ENCODE results near the gene PHAF1.
A peak's percentile ranks its signal among the peaks of the same experiment; 100 is the strongest.

The PHAF1 gene

DNA sequence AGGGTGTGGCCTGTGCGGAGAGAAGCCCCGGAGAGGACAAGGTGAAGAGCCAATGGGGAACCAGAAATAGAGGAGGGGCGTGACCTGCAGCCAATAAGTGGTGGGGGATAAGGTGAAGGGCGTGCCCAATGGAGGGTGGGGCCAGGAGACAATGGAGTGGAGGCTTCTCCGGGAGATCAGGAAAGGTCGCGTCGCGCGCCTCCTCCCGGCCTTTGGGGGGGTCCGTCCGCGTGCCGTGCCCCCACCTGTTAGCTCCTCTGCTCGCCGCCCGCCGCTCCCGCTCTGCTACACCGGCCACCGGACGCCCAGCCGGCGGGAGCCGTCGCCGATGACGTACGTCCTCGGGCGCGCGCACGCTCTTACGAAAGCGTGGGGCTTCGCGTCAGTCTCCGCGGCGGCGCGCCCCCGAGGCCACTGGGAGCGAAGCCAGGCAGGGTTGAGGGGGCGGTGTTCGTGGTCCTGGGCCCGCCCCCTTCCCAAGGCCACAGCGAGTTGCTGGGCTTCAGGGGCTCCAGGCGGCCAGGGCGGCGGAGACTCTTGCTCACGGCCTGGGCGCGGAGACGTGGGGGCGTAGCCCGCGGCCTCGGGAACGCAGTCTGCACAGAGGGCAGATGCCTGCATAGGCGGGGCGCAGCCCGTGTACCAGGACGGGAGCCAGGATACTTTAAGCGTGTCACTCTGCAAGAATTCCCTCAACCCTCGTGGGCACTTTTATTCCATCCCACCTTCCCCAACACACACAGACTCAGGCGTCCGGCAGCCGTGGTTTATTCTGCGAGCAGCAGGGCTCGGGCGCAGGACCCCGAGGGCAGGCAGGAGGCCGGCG lies 74.1 kb downstream of the PHAF1 start, which contains the start of gene MATCAP1:
Gene MATCAP1 (minus strand): TSS at position 337 of the 826 bp plus-strand sequence. CDS start 3,353 bp downstream, outside the sequence.
- DNase-seq: peak; percentile 87 to 94

DNA sequence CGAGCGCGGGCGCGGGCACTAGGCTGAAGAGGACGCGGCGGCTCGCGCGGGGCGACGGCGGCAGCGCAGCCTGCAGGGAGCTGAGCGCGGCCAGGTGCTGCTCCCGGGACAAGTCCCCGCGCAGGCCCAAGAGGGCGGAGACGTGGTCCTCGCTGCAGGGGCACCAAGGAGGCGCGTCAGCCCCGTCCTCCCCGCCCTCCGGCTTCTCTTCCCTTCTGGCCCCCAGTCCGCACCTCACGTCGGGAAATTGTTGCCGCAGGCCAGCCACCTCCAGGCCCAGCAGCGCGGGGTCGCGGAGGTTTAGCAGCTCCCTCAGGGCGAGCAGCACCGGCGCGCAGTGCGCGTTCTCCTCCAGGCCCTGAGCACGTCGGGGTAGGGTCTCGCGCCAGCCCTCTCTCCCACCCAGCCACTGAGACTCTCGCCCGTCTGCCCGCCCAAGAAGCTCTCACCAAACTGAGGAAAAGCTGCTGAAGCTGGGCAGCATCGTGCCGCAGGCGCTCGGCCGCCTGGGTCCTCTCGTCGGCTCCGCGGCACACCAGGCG lies 74.8 kb downstream of the PHAF1 start:
- no peak for DNase-seq

DNA sequence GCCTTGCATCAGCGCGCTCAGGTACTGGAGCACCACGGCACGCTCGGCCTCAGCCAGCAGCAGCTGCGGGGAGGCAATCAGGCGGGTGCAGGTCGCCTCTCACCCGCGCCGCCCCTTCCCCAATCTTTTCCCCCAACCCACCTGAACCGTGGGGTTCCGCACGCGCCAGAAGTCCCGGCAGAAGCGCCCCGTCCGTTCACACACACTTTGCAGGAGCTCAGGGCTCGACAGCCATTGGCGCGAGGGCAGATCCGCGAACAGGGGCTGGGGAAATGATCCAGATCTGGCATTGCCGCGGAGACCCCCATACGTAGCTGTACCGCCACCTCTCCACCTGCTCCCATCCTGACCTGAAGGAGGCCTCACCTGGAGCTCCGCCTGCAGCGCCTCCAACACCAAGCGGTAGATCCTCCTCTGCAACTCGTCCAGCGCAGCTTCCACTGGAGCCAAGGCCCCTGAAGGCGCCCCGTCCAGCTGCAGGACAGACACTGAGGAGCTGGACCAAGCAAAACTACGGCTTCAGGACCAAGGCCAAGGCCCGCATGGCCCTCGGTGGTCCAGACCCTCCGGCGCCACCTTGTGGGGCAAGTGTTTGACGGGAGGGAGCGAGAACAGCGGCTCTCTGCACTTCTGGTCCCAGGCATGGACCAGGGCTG lies 75.4 kb downstream of the PHAF1 start:
- peak; percentile 15 to 20 for DNase-seq

DNA sequence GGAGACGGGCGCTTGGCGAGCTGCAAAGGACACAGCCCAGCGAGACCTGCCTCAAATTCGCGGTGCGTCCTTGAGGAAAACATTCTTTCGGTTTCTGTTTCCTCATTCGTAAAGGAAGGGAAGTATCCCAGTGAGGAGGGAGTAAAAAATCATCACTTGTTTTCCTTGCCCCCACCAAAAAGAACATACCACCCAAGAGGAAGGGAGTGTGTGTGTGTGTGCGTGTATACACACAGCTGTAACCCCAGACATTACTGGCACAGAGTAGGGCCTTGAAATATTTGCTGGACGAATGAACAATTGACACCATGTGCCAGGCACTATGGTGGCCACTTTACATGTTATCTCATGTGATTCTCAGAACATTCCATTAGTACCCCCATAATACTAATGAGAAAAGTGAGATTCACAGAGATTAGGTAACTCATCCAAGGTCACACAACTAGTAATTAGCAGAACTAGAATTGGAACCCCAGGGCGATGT lies 76.0 kb downstream of the PHAF1 start:
- no peak for DNase-seq

DNA sequence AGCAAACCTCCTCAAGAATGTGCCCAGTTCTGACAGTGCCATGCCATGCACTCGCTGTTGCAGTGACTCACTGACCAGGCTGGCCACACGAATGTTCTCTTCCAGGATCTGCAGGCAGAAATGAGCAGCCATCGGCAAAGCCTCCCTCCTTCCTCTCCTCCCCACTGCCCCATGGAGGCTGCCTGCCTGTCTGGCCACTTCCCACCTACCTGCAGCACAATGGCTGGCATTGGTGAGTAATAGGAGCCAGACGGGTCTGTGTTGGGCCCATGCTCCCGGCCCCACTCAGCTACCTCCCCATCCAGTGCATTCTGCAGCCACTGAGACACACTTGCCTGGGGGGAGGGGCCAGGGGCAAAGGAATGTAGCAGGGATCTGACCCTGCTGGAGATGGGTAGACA lies 76.8 kb downstream of the PHAF1 start:
- no peak for DNase-seq

DNA sequence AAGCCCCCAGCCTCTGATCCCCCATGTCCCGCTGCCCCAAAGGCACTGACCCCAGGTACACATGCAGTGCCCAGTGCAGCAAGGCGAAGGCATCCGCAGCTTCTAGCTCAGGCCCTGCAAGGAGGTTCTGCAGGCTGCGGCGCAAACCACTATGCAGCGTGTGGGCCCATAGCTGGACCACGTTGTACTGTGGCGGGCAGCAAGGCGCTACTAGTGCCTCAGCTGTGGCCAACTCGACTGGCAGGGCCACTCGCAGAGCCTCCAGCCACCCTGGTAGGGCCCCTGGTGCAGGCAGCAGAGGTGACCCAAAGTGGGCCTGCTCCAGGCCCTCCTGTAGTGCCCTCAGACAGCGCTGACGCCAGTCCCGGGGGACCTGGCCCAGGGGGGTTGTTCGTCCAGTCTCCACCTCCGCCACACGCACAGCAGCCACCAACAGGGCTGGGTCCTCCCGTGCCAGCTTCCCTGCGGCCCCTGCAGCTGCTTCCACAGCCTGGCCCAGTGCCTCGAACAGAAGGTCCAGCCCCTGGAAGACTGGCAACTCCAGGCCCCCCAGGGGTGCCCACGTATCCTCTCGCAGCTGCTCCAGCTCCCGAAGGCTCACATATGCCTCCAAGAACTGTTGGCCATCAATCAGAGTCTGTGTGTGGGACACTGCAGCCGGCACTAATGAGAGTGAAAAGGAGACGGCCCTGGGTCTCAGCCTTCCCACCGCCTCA lies 77.6 kb downstream of the PHAF1 start:
- no peak for DNase-seq

DNA sequence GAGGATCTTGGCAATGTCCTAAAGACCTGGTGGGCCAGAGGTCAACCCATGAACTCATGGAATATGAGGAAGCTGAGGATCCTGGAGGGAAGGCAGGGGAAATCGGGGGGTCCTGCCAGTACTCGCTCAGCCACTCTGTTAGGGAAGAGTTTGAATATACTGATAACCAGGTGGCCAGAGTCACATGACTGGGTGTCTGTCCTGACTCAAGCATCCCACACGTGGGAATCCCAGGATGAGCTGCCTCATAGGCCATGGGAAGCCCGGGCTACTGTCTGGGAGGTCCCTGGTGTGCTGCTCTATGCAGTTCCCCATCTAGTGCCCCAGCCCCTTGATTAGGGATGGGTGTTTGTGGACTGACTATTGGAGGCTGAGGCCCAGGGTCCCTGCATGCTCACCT lies 78.6 kb downstream of the PHAF1 start:
- DNase-seq: no peak

DNA sequence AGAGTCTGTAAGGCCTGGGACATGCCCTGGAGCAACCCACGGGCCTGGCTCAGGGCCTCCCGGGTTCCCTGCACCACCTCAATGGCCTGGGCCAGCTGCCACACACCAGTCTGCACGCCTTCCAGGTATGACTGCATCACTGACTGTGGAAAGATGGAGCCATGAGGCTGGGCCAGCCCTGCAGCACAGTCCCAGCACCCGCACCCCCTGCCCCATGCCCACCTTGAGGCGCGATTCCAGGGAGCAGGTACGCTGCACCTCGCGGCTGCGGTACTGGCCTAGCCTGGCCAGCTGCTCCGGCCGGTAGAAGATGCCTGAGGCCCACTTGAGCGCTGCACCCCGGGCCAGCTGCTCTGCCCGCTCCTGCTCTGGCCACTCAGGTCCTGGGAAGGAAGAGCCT lies 79.1 kb downstream of the PHAF1 start:
- no peak for DNase-seq

DNA sequence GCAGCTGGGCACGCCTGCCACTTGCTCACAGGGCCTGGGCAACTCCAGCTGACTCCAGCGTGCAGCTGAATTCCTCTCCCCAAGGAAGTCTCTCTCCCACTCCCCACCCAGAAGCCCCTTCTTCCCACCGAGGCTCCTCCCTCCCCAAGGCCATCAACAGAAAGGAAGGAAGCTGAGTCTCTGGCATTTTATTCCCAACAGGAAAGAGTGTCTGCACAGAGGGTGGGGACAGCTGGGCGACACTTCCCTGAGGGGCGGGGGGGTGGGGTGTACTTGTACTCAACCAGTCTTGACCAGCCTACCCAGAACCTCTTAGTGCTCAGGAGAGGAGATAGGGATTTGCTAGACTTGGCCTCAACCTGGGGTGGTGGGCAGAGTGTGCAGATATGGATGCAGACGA lies 80.3 kb downstream of the PHAF1 start, which contains the start of gene EXOC3L1:
Gene EXOC3L1 (minus strand): TSS at position 96 of the 400 bp plus-strand sequence. CDS start 460 bp downstream, outside the sequence.
- no peak for DNase-seq

DNA sequence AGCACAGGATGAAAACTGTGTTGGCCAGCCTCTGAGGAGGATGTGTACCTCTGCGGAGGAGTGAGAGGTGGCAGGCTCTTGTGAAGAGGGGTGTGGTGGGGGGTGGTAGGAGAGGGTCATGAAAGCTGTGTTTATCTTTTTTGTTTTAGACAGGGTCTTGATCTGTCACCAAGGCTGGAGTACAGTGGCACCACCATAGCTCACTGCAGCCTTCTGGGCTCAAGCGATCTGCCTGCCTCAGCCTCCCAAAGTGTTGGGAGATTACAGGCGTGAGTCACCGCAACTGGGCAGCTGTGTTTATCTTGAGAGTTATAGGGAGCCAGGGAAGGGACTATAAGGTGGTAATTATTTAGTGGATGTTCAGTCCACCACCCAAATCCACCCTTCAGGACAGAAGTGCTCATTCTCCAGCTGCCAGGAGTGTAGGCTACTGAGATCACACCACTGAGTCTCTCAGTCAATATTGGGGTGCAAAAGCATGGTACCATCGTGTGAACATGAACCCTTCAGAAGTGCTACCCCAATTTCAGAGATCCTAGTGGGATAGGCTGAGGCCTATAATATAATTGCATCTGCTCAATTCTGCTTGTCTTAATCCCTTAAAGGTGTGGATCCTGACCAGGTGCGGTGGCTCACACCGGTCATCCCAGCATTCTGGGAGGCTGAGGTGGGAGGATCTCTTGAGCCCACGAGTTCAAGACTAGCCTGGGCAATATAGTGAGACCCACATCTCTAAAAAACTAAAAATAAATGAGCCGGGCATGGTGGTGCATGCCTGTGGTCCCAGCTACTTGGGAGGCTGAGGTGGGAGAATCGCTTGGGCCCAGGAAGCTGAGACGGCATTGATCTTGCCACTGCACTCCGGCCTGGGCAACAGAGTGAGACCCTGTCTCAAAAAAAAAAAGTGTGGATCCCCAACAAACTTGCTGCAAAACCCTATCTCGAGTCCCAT lies 81.0 kb downstream of the PHAF1 start:
- no peak for DNase-seq

DNA sequence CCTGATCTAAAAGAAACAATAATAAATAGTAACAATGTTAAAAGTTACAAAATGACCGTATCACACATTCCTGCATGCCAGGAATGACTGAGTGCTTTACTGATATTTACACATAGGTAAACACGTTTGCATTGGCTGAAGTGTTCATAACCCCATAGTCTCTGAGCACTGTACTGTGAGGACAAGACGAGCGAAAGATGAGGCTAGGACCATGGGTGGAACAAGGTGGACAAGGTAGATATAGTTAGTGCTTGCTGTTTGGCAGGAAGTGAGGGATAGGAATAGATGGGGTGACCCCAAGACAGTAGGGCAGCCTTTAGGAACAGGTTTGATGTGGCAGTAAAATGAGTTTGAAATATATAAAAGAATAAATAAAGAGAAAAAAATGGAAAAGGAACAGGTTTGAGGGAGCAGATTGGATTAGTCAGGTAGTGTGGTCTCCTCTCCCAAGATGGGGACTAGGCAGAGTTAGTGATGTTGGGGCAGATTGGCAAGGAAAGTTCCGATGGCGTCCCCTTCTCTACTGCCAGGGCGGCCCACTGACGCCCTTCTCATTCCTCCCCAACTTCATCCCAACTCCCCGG lies 81.8 kb downstream of the PHAF1 start:
- no peak for DNase-seq

DNA sequence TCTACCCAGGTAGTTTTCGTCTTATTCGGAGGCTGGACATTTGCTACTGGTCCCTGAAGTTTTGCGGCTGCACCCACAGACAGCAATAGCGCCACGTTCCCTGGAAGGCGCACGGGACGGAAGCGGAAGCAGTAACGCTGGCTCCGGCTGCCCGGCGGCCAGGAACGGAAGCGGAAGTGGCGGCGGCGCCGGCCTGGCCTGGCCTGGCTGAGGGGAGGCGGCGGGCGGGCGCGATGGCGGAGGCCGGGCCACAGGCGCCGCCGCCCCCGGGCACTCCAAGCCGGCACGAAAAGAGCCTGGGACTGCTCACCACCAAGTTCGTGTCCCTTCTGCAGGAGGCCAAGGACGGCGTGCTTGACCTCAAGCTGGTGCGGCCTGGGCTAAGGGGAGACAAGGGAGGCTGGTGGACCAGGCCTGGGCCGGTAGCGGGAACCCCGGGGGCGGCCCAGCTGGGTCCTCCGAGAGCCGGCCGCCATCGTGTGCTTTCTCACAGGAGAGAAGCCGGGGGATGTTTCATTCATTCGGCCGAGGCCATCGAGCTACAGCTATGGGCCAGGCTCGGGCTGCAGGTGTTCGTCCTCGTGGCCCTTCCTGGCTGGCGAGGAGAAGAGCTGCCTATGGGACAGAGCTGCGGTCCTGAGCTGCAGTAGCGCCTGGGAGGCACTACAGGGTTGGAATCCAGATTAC lies 82.4 kb downstream of the PHAF1 start, which contains the start of gene E2F4:
Gene E2F4 (plus strand): TSS at position 161 of the 687 bp plus-strand sequence. CDS start 73 bp downstream, at position 234.
- DNase-seq: peak; percentile 63 to 71

DNA sequence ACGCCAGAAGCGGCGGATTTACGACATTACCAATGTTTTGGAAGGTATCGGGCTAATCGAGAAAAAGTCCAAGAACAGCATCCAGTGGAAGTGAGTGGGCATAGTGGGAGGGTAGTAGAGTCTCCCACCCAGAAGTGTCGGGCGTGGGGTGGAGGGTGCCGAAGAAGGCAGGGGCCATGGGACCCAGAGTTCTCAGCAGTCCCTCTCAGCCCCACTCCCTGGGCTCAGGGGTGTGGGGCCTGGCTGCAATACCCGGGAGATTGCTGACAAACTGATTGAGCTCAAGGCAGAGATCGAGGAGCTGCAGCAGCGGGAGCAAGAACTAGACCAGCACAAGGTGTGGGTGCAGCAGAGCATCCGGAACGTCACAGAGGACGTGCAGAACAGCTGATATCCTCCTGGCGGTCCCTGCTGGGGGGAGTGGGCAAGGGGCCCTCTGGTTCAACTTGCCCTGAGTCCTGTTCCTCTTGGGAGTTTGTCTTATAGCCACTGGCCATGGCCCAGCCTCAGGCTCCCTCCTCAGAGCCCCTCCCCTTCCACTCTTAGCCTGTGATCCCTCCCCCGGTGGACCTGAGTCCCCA lies 83.1 kb downstream of the PHAF1 start:
- DNase-seq: no peak

DNA sequence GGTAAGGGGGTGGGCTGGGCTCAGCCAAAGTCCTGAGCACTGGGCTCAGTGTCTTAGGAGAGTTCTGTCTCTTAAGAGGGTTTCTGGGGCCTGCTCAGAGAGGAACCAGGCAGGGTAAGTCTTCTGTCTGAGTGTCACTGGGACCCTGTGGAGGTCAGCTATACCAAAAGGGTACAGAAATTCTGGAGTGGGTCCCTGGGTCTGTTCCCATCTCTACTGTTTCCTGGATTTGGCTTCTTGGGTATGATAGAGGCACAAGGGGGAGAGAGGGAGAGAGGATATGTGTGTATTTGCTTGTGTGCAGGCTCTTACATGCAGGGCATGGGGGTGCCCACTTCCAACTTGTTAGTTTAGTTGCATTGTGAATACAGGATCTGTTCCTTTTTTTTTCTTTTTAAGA lies 83.8 kb downstream of the PHAF1 start:
- DNase-seq: no peak

DNA sequence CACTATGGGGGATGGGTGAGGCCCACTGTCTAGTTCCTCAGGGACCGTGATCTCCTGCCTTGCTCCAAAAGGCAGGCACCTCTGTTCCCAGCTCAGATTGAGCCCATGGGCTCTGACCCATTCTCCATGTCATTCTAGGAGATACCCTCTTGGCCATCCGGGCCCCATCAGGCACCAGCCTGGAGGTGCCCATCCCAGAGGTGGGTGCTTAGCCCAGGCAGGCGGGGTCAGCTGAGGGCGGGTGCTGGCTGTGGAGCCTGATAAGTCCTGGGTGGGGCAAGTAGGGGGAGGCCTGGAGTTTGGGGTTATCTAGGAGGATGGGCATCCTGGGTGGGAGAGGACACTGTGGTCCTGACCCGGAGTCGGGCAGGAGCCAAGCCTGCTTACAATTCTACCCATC lies 84.5 kb downstream of the PHAF1 start:
- DNase-seq: no peak

DNA sequence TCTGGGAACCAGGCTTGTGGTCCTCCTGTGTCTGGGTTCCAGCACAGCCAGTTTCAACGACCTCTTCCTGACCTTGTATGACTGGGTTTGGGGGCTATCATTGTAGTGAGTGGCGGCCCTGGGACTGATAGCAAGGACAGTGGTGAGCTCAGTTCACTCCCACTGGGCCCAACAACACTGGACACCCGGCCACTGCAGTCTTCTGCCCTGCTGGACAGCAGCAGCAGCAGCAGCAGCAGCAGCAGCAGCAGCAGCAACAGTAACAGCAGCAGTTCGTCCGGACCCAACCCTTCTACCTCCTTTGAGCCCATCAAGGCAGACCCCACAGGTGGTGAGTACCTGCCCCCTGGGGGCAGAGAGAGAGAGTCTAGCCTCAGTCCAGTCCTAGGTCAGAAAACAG lies 85.9 kb downstream of the PHAF1 start:
- no peak for DNase-seq

DNA sequence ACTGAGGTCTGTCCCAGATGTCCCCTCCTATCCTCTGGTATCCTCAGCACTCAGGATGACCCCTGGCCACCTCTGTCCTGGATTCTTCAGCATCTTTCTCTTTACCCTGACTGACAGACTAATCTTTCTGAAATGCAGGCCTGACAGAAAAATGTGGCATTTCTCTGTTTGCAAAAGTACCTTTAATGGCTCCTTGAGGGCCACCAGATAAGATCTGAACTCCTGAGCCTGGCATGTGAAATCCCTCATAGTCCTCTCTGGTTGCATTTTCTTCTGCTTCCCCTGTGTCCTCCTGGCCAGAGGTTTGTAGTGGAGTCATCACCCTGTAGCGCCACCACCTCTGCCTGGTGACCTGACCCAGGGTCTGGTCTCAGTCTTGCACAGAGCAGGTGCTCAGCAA lies 87.1 kb downstream of the PHAF1 start:
- no peak for DNase-seq

DNA sequence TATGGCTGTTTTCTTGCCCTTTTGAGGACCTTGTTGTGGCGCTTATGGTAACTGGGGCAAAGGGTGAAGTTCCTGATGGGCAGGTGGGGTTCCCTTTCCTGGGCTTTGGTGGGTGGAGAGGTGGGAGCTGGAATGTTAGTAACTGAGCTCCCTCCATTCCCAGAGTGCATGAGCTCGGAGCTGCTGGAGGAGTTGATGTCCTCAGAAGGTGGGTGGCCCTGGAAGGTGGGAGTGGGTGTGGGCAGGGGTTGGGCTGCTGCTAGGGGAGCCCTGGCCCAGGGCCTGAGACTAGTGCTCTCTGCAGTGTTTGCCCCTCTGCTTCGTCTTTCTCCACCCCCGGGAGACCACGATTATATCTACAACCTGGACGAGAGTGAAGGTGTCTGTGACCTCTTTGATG lies 88.0 kb downstream of the PHAF1 start:
- DNase-seq: no peak
